ENCODE measurements around the gene SURF4.

Gene SURF4

GRCh38 chr9:133375724-133376654, at the start of gene SURF4, which contains the start of gene STKLD1:
Gene SURF4, minus strand, starts transcription at chr9:133376060. Its CDS starts 91 bp downstream, at chr9:133375969.
Gene STKLD1, plus strand, starts transcription at chr9:133376366. Its CDS starts 108 bp downstream, at chr9:133376474.
- peak within 1 kb of the TSS; percentile 98 for H3K27ac ChIP-seq
- TF ChIP-seq CTCF (conservative IDR thresholded peaks at IDR 0.05) = no peak

- TF ChIP-seq CTCF (conservative IDR thresholded peaks at IDR 0.05) = no peak
These were observed 49.3 kb upstream of the SURF4 start for GRCh38 chr9:133425049-133425632.

GRCh38 chr9:133424187-133424586, 48.3 kb upstream of the SURF4 start:
- H3K27ac ChIP-seq = no peak overlapping the region; the same call in 1 of the 2 replicates
- TF ChIP-seq CTCF (conservative IDR thresholded peaks at IDR 0.05) = no peak

More at GRCh38 chr9:133425049-133425632, 49.3 kb upstream of the SURF4 start:
- H3K27ac ChIP-seq = no peak overlapping the region

- no peak for TF ChIP-seq CTCF (conservative IDR thresholded peaks at IDR 0.05)
- peak overlapping the region; percentile 36; the same call in 1 of the 2 replicates for H3K27ac ChIP-seq
These were observed 47.4 kb upstream of the SURF4 start for GRCh38 chr9:133423216-133423615.

GRCh38 chr9:133421615-133422542, 46.0 kb upstream of the SURF4 start, which contains the start of gene ADAMTS13:
Gene ADAMTS13, plus strand, starts transcription at chr9:133422367. Its CDS starts 77 bp downstream, at chr9:133422444.
- H3K27ac ChIP-seq = peak within 1 kb of the TSS; percentile 38
- peak; percentile 26 for TF ChIP-seq CTCF (conservative IDR thresholded peaks at IDR 0.05)

- H3K27ac ChIP-seq = no peak overlapping the region
- TF ChIP-seq CTCF (conservative IDR thresholded peaks at IDR 0.05) = no peak
These were observed 44.5 kb upstream of the SURF4 start for GRCh38 chr9:133420392-133420827.
